Endodermal cell (in vitro differentiated cells): ENCODE data around the gene RNF39. TPM values are rescaled to one million over a fixed set of nuclear protein-coding genes. Genes with fewer than 3 reads are reported as not detected.
A peak's percentile ranks its signal among the peaks of the same experiment; 100 is the strongest.
"Not testable (repeated sequence)": the region's sequence is repeated elsewhere in the genome, so short reads cannot be mapped to it uniquely, and the experiment has no call there.

Experiments used
- DNase-seq: peaks from one replicate; pipeline ENCODE4 v3.0.0-alpha.2; 2017
- H3K27ac ChIP-seq: 2 replicates; pipeline ENCODE4 v1.5.1; 2013; ENCODE audit warnings: mild to moderate bottlenecking, low read depth, low read length, moderate library complexity
- H3K27me3 ChIP-seq: 2 replicates; pipeline ENCODE4 v1.6.1; 2013; ENCODE audit warnings: mild to moderate bottlenecking, low read length, moderate library complexity; ENCODE audit not compliant: insufficient read depth, control insufficient read depth, poor library complexity, severe bottlenecking
- H3K36me3 ChIP-seq: 2 replicates; pipeline ENCODE4 v1.7.0; 2013; ENCODE audit warnings: mild to moderate bottlenecking, low read length, moderate library complexity; ENCODE audit not compliant: control insufficient read depth, insufficient read depth
- H3K4me1 ChIP-seq: one replicate; pipeline ENCODE4 v1.7.0; 2013; ENCODE audit warnings: low read length; ENCODE audit not compliant: control insufficient read depth, insufficient read depth
- H3K4me3 ChIP-seq: 2 replicates; pipeline ENCODE4 v1.5.1; 2013; ENCODE audit warnings: mild to moderate bottlenecking, low read length, moderate library complexity
- H3K9ac ChIP-seq: 2 replicates; pipeline ENCODE4 v1.6.1; 2013; ENCODE audit warnings: mild to moderate bottlenecking, low read length, moderate library complexity; ENCODE audit not compliant: poor library complexity, severe bottlenecking; ENCODE audit errors: extremely low read depth
- H3K9me3 ChIP-seq: 2 replicates; pipeline ENCODE4 v1.6.1; 2013; ENCODE audit warnings: mild to moderate bottlenecking, low read length, moderate library complexity; ENCODE audit not compliant: control insufficient read depth
- H3K27ac Mint-ChIP-seq: 2 replicates; pipeline ENCODE4 v1.8.0; 2020; ENCODE audit warnings: mixed read lengths
- H3K27me3 Mint-ChIP-seq: 2 replicates; pipeline ENCODE4 v1.8.0; 2021; ENCODE audit warnings: mild to moderate bottlenecking, mixed read lengths; ENCODE audit not compliant: insufficient read depth
- H3K36me3 Mint-ChIP-seq: 2 replicates; pipeline ENCODE4 v1.8.0; 2020; ENCODE audit warnings: low read depth, mixed read lengths
- H3K4me1 Mint-ChIP-seq: 2 replicates; pipeline ENCODE4 v1.8.0; 2020; ENCODE audit warnings: mixed read lengths
- H3K4me3 Mint-ChIP-seq: 2 replicates; pipeline ENCODE4 v1.8.0; 2020; ENCODE audit warnings: mild to moderate bottlenecking, moderate library complexity, mixed read lengths
- H3K9me3 Mint-ChIP-seq: 2 replicates; pipeline ENCODE4 v1.8.0; 2020; ENCODE audit warnings: mild to moderate bottlenecking, mixed read lengths
- WGBS, 2 experiments: methylation state at CpG; one replicate each; pipeline versions ENCODE4 v1.1.5 to v1.1.7; 2013; ENCODE audit warnings: missing lambda C conversion rate in 2 of 2, mixed read lengths in 1 of 2; ENCODE audit not compliant: insufficient coverage in 1 of 2, insufficient read length in 1 of 2; 5-methylcytosine and 5-hydroxymethylcytosine counted together
- long read RNA-seq, 4 experiments: library from polyadenylated mRNA in 2 of 4; library from RNA in 1 of 4; library from capped mRNA in 1 of 4; stranded (forward) in 3 of 4; unstranded in 1 of 4; transcript quantifications; one replicate each; pipeline ENCODE4 v2.0.0, GENCODE V29; 2020 to 2021; ENCODE audit warnings: inconsistent platforms in 1 of 4
- polyA plus RNA-seq, 2 experiments: library from polyadenylated mRNA; stranded (reverse); fragments of 50-300 nt; gene quantifications; one replicate each; pipeline ENCODE4 v1.2.3, GENCODE V29; 2013
- total RNA-seq, 2 donors: library from RNA; stranded (reverse); fragmentation: NEBNext Ultra II Directional in 1 of 2; extraction: Animal tissue kit (Norgen Biotek cat#: 25700) in 1 of 2; gene quantifications; 2 replicates in 1 of 2; 3 replicates in 1 of 2; pipeline ENCODE4 v1.2.1, GENCODE V29; 2021
- TF ChIP-seq, protein P1 (sequence below): fragments of 200-600 bp; sonication (generic); conservative IDR thresholded peaks from 2 replicates; pipeline ENCODE4 v1.5.0; 2021; ENCODE audit warnings: antibody characterized with exemption, mild to moderate bottlenecking

Gene RNF39, protein sequence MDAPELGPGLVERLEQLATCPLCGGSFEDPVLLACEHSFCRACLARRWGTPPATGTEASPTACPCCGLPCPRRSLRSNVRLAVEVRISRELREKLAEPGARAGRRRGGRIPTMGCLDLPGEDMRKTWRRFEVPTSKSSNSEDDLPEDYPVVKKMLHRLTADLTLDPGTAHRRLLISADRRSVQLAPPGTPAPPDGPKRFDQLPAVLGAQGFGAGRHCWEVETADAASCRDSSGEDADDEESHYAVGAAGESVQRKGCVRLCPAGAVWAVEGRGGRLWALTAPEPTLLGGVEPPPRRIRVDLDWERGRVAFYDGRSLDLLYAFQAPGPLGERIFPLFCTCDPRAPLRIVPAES
- under 1 TPM in 1 of 2 donors, not detected in 1; 0.15 TPM for total RNA-seq
- not detected for polyA plus RNA-seq (2013, experiment 1 of 2)
- polyA plus RNA-seq (2013, experiment 2 of 2) = not detected
- long read RNA-seq, experiment 1 = 0 reads
- long read RNA-seq, experiment 2 = 0 reads
- long read RNA-seq, experiment 3, partial matches to known transcripts = 0 of 1 reads
- long read RNA-seq, experiment 3, other reads (novel, unspliced or antisense) = 0 of 1 reads
- long read RNA-seq, experiment 4 = 0 reads

DNA sequence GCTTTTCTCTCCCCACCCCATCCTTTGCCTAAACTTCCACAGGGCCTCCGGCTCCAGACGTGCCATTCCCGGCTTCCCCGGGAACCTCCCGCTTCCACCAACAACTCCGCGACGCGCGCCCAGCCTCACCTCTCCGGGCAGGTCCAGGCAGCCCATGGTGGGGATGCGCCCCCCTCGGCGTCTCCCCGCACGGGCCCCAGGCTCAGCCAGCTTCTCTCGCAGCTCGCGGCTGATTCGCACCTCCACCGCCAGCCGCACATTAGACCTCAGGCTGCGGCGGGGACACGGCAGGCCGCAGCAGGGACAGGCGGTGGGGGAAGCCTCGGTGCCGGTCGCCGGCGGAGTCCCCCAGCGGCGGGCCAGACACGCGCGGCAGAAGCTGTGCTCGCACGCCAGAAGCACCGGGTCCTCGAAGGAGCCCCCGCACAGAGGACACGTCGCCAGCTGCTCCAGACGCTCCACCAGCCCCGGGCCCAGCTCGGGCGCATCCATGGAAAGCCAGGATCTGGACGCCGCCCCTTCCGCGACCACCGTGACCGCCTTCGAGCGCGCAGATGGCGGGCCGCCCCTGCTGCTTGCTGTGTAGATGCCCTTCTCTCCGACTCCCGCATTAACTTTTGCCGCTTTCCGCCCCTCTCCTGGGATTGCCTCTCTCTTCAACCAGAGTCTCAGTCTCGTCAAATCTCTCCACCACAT, at the start of gene RNF39:
Gene RNF39 (minus strand): TSS at position 676 of the 696 bp plus-strand sequence. CDS start 184 bp downstream, at position 492.
- Mint-ChIP-seq H3K27ac (no peak within 1 kb of the TSS), H3K27me3 (peaks cover 99% of the 10 kb centered on the region), H3K36me3 (no peaks in the 10 kb centered on the region), H3K4me1 (peaks cover 16% of the 10 kb centered on the region), H3K4me3 (peak within 1 kb of the TSS; percentile 55), H3K9me3 (no peaks in the 10 kb centered on the region)
- Histone ChIP-seq H3K4me3 (peak within 1 kb of the TSS; percentile 73), H3K9me3 (no peaks in the 10 kb centered on the region), H3K36me3 (no peaks in the 10 kb centered on the region), H3K27ac (no peak within 1 kb of the TSS), H3K9ac (no peak within 1 kb of the TSS), H3K27me3 (peaks cover 100% of the 10 kb centered on the region), H3K4me1 (peaks cover 3% of the 10 kb centered on the region)
- TF ChIP-seq, protein P1, sequence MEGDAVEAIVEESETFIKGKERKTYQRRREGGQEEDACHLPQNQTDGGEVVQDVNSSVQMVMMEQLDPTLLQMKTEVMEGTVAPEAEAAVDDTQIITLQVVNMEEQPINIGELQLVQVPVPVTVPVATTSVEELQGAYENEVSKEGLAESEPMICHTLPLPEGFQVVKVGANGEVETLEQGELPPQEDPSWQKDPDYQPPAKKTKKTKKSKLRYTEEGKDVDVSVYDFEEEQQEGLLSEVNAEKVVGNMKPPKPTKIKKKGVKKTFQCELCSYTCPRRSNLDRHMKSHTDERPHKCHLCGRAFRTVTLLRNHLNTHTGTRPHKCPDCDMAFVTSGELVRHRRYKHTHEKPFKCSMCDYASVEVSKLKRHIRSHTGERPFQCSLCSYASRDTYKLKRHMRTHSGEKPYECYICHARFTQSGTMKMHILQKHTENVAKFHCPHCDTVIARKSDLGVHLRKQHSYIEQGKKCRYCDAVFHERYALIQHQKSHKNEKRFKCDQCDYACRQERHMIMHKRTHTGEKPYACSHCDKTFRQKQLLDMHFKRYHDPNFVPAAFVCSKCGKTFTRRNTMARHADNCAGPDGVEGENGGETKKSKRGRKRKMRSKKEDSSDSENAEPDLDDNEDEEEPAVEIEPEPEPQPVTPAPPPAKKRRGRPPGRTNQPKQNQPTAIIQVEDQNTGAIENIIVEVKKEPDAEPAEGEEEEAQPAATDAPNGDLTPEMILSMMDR = no peak
- WGBS, 2 experiments = 2% methylated on average over 11 to 63 of the region's 64 CpGs
- peak; percentile 73 for DNase-seq

DNA sequence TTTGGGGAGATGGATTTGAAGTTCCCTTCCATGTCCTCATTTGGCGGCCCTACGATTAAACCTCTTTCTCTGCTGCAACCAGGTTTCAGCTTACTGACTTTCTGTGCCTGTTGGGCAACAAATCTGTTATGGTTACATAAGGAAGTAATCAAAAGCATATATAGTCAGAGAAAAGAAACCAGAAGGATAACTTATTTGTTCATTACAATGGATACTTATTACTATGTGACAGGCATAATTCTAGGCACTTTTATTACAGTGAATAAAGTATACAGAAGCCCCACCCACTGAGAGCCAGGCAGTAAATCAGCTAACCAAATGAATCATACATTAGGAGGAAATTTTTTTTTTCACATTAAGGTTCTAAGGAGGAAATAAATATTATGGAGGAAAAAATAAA, 46.9 kb upstream of the RNF39 start:
- H3K4me1 ChIP-seq = no peaks in the 10 kb centered on the region
- H3K9ac ChIP-seq = no peak overlapping the region
- Mint-ChIP-seq H3K4me1 (peaks cover 6% of the 10 kb centered on the region), H3K27me3 (peaks cover 52% of the 10 kb centered on the region), H3K36me3 (no peaks in the 10 kb centered on the region), H3K9me3 (no peaks in the 10 kb centered on the region), H3K27ac (no peak overlapping the region), H3K4me3 (no peak overlapping the region)
- 59% methylated on average over 2 of the region's 2 CpGs; no CpG with 5 or more reads in 1 of the 2 experiments for WGBS, 2 experiments
- no peak overlapping the region for H3K27ac ChIP-seq
- no peaks in the 10 kb centered on the region for H3K36me3 ChIP-seq
- peaks cover 50% of the 10 kb centered on the region for H3K27me3 ChIP-seq
- DNase-seq = no peak
- H3K4me3 ChIP-seq = no peak overlapping the region
- TF ChIP-seq, protein P1 = no peak
- H3K9me3 ChIP-seq = no peaks in the 10 kb centered on the region

DNA sequence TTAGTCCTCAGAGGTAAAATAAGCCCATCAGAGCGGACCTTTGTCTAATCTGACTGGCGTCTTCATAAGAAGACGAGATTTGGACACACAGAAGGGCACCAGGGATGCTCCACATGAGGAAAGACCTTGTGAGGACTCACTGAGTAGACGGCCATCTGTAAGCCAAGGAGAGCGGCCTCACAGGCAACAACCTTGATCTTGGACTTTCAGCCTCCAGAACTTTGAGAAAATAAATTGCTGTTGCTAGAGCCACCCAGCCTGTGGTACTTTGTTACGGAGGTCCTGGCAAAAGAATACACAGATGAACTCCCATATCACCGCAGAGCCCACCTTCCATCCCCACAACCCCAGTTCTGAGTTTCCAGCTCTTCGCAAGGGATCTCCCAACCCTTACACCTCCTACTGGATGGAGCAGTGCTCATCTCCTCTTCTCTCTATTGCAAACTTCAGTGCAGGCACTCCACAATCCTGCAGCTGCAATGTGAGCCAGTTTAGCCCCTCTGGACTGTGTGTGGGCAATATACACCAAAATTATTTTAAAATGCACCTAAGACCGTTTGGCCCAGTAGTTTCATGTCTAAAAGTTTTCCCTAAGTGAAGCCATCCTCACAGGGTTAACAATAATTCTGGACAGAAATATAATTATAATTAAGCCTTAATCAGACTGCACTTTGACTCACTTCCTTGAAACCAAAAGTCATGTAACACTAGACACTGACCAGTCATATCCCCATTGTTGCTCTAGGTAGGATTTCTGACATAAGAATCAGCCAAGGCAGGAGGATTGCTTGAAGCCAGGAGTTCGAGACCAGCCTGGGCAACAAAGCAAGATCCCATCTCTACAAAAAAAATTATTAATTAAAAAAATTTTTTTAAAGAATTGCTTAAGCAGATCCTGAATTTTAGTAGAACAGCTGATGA, 46.1 kb upstream of the RNF39 start:
- H3K9me3 ChIP-seq = no peaks in the 10 kb centered on the region
- no peak for DNase-seq
- Mint-ChIP-seq H3K4me1 (no peaks in the 10 kb centered on the region), H3K27me3 (peaks cover 44% of the 10 kb centered on the region), H3K27ac (no peak overlapping the region), H3K36me3 (no peaks in the 10 kb centered on the region), H3K9me3 (no peaks in the 10 kb centered on the region), H3K4me3 (no peak overlapping the region)
- H3K9ac ChIP-seq = no peak overlapping the region
- H3K36me3 ChIP-seq = no peaks in the 10 kb centered on the region
- H3K4me3 ChIP-seq = no peak overlapping the region
- H3K27ac ChIP-seq = no peak overlapping the region
- TF ChIP-seq, protein P1 = no peak
- no peaks in the 10 kb centered on the region for H3K4me1 ChIP-seq
- peaks cover 42% of the 10 kb centered on the region for H3K27me3 ChIP-seq
- WGBS, 2 experiments = 87 to 90% methylated on average over 9 of the region's 10 CpGs

DNA sequence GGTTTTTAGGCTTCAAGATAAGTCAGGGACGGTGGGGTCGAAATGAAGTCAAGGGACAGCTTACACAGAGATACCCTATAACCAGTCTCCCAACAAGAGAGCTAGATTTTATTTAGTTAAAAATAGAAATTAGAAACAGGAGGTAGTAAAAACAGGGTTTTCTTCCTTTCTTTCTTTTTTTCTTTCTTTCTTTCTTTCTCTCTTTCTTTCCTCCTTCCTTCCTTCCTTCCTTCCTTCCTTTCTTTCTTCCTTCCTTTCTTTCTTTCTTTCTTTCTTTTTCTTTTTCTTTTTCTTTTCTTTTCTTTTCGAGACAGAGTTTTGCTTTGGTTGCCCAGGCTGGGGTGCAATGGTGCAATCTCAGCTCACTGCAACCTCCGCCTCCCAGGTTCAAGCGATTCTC, 43.1 kb upstream of the RNF39 start:
- H3K4me3 ChIP-seq, H3K36me3 ChIP-seq, H3K9ac ChIP-seq, H3K27ac Mint-ChIP-seq, H3K4me3 Mint-ChIP-seq, H3K27ac ChIP-seq, DNase-seq, H3K9me3 ChIP-seq, H3K4me1 Mint-ChIP-seq, H3K9me3 Mint-ChIP-seq, H3K4me1 ChIP-seq, H3K36me3 Mint-ChIP-seq: not testable (repeated sequence)
- WGBS, 2 experiments = 89 to 91% methylated on average over 2 to 5 of the region's 5 CpGs
- H3K27me3 Mint-ChIP-seq = peaks cover 37% of the 10 kb centered on the region
- peaks cover 28% of the 10 kb centered on the region for H3K27me3 ChIP-seq
